HepG2 (cell line): ENCODE results near the gene SNX13.

Source experiments
- DZIP1 ChIP-seq: sonication (generic); formaldehyde crosslinking; IDR thresholded peaks from 2 replicates; pipeline ENCODE4 v1.5.0; 2020; ENCODE audit warnings: mild to moderate bottlenecking, missing genetic modification reagents
- GABPA ChIP-seq, 2 experiments: IDR thresholded peaks; 2 replicates each; pipeline ENCODE4 v1.6.1; 2011 to 2016; ENCODE audit warnings: low read depth in 2 of 2, low read length in 1 of 2, missing biosample characterization in 1 of 2, missing genetic modification characterization in 1 of 2
- KDM5A ChIP-seq: fragments of 200-600 bp; sonication (generic); IDR thresholded peaks from 2 replicates; pipeline ENCODE4 v1.7.0; 2018; ENCODE audit warnings: antibody characterized with exemption, mild to moderate bottlenecking, low read length, borderline replicate concordance
- SIN3A ChIP-seq: IDR thresholded peaks from 2 replicates; pipeline ENCODE4 v1.6.1; 2011; ENCODE audit warnings: low read depth, mild to moderate bottlenecking, control low read depth, low read length, borderline replicate concordance
- SP5 ChIP-seq: IDR thresholded peaks from 2 replicates; pipeline ENCODE4 v1.6.1; 2016; ENCODE audit warnings: low read depth, borderline replicate concordance
- TAF15 ChIP-seq: fragments of 200-400 bp; formaldehyde crosslinking; IDR thresholded peaks from one replicate; pipeline ENCODE4 v1.6.1; 2018; ENCODE audit warnings: mild to moderate bottlenecking, low read depth, low read length; ENCODE audit not compliant: poor library complexity, severe bottlenecking
- ZNF101 ChIP-seq: sonication (generic); formaldehyde crosslinking; IDR thresholded peaks from 2 replicates; pipeline ENCODE4 v1.4.0; 2020; ENCODE audit warnings: mild to moderate bottlenecking, low read depth, missing genetic modification reagents, borderline replicate concordance
- ZSCAN9 ChIP-seq: IDR thresholded peaks from 2 replicates; pipeline ENCODE4 v1.6.1; 2016; ENCODE audit warnings: borderline replicate concordance
- TF ChIP-seq, protein P1 (sequence below): sonication (generic); formaldehyde crosslinking; IDR thresholded peaks from 2 replicates; pipeline ENCODE4 v1.5.0; 2020; ENCODE audit warnings: mild to moderate bottlenecking, missing genetic modification reagents, moderate library complexity
- TF ChIP-seq, protein P2 (sequence below): sonication (generic); formaldehyde crosslinking; IDR thresholded peaks from 2 replicates; pipeline ENCODE4 v1.4.0; 2020; ENCODE audit warnings: missing genetic modification reagents, borderline replicate concordance
- TF ChIP-seq, protein P3 (sequence below): IDR thresholded peaks from 2 replicates; pipeline ENCODE4 v1.6.1; 2012; ENCODE audit warnings: inconsistent platforms

GRCh38 chr7:17912050-17912449 lies 28.2 kb downstream of the SNX13 start:
- TF ChIP-seq ZSCAN9 (CRISPR knock-in tag) (no peak), DZIP1 (CRISPR knock-in tag) (no peak), GABPA (IDR thresholded peaks at IDR 0.05; ENCODE audit: low read depth, low read length) (no peak), GABPA (CRISPR knock-in tag; IDR thresholded peaks at IDR 0.05; ENCODE audit: low read depth) (no peak), SP5 (CRISPR knock-in tag) (no peak), SIN3A (no peak), KDM5A (no peak), TAF15 (no peak), ZNF101 (CRISPR knock-in tag) (no peak)
- TF ChIP-seq, protein P1, sequence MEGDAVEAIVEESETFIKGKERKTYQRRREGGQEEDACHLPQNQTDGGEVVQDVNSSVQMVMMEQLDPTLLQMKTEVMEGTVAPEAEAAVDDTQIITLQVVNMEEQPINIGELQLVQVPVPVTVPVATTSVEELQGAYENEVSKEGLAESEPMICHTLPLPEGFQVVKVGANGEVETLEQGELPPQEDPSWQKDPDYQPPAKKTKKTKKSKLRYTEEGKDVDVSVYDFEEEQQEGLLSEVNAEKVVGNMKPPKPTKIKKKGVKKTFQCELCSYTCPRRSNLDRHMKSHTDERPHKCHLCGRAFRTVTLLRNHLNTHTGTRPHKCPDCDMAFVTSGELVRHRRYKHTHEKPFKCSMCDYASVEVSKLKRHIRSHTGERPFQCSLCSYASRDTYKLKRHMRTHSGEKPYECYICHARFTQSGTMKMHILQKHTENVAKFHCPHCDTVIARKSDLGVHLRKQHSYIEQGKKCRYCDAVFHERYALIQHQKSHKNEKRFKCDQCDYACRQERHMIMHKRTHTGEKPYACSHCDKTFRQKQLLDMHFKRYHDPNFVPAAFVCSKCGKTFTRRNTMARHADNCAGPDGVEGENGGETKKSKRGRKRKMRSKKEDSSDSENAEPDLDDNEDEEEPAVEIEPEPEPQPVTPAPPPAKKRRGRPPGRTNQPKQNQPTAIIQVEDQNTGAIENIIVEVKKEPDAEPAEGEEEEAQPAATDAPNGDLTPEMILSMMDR, result no peak
- TF ChIP-seq, protein P2, sequence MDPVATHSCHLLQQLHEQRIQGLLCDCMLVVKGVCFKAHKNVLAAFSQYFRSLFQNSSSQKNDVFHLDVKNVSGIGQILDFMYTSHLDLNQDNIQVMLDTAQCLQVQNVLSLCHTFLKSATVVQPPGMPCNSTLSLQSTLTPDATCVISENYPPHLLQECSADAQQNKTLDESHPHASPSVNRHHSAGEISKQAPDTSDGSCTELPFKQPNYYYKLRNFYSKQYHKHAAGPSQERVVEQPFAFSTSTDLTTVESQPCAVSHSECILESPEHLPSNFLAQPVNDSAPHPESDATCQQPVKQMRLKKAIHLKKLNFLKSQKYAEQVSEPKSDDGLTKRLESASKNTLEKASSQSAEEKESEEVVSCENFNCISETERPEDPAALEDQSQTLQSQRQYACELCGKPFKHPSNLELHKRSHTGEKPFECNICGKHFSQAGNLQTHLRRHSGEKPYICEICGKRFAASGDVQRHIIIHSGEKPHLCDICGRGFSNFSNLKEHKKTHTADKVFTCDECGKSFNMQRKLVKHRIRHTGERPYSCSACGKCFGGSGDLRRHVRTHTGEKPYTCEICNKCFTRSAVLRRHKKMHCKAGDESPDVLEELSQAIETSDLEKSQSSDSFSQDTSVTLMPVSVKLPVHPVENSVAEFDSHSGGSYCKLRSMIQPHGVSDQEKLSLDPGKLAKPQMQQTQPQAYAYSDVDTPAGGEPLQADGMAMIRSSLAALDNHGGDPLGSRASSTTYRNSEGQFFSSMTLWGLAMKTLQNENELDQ (CRISPR knock-in tag), result no peak
- TF ChIP-seq, protein P3, sequence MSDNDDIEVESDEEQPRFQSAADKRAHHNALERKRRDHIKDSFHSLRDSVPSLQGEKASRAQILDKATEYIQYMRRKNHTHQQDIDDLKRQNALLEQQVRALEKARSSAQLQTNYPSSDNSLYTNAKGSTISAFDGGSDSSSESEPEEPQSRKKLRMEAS, result no peak
